ENCODE measurements around the gene METTL2B. TPM values are rescaled to one million over a fixed set of nuclear protein-coding genes. Genes with fewer than 3 reads are reported as not detected.
A peak's percentile ranks its signal among the peaks of the same experiment; 100 is the strongest.
"Not testable (repeated sequence)": the region's sequence is repeated elsewhere in the genome, so short reads cannot be mapped to it uniquely, and the experiment has no call there.

The METTL2B gene
- total and polyA plus RNA-seq, 2 donors (not counting 3 experiments of a cell fraction or from before 2014, with no cell fraction given): 15.9 to 30.0 TPM

- H3K9ac ChIP-seq (replicated peaks; ENCODE audit: extremely low read depth, insufficient read depth, low read length): peak overlapping the region; percentile 88
- dilution Hi-C loops (cut with MboI; ENCODE audit: extremely low pct_ligation_motif_present, low sequenced_read_pairs); H3K9me3 ChIP-seq (replicated peaks; ENCODE audit: control insufficient read depth, insufficient read depth, low read length); H3K9me1 ChIP-seq (replicated peaks; ENCODE audit: control insufficient read depth, extremely low read depth, insufficient read depth, low read length); POLR2A ChIA-PET; H3K36me3 ChIP-seq (ENCODE audit: control insufficient read depth in 2 of 2, extremely low read depth in 1 of 2, insufficient read depth in 2 of 2, low read length in 2 of 2); H3K27me3 ChIP-seq (ENCODE audit: control insufficient read depth in 2 of 2, insufficient read depth in 2 of 2, low read length in 2 of 2); H3K4me1 ChIP-seq (ENCODE audit: control insufficient read depth, extremely low read depth, insufficient read depth, low read length); H4K20me1 ChIP-seq (replicated peaks; ENCODE audit: control insufficient read depth, extremely low read depth, insufficient read depth, low read length); BruUV-seq (replicated peaks); H2AFZ ChIP-seq (ENCODE audit: low read depth, low read length); FAIRE-seq; CTCF ChIA-PET: not testable (repeated sequence)
- peak overlapping the region; percentile 94 for H3K4me2 ChIP-seq (ENCODE audit: insufficient read depth, low read length)
- peak overlapping the region; percentile 82 for H3K27ac ChIP-seq (ENCODE audit: insufficient read depth, low read depth, low read length)
- TF ChIP-seq POLR2A (IDR thresholded peaks at IDR 0.05; ENCODE audit: low read depth, low read length): peak; percentile 37
- peak; percentile 46 for DNase-seq (ENCODE audit: low read depth, low spot score)
- intact Hi-C loops (cut with micrococcal nuclease): loop anchor here (1.0 kb wide), 2 partner anchors 9 to 56 kb away; partner anchors contain the start of gene METTL2B
- H3K4me3 ChIP-seq (replicated peaks in 1 of 3; ENCODE audit: insufficient read depth in 1 of 3, low read depth in 1 of 3, low read length in 3 of 3): peak overlapping the region; percentile 73 to 95 (median 90)
- peaks cover 48% of the 10 kb centered on the region for H3K79me2 ChIP-seq (ENCODE audit: control insufficient read depth, insufficient read depth, low read length)
Measured at GRCh38 chr7:128531955-128532478, 55.5 kb downstream of the METTL2B start.

GRCh38 chr7:128532956-128533355 is 56.4 kb downstream of the METTL2B start:
- CTCF ChIA-PET; H3K9me3 ChIP-seq (replicated peaks; ENCODE audit: control insufficient read depth, insufficient read depth, low read length); dilution Hi-C loops (cut with MboI; ENCODE audit: extremely low pct_ligation_motif_present, low sequenced_read_pairs); POLR2A ChIA-PET; BruUV-seq (replicated peaks); H3K9me1 ChIP-seq (replicated peaks; ENCODE audit: control insufficient read depth, extremely low read depth, insufficient read depth, low read length); H2AFZ ChIP-seq (ENCODE audit: low read depth, low read length); H3K27me3 ChIP-seq (ENCODE audit: control insufficient read depth in 2 of 2, insufficient read depth in 2 of 2, low read length in 2 of 2); intact Hi-C loops (cut with micrococcal nuclease); H3K36me3 ChIP-seq (ENCODE audit: control insufficient read depth in 2 of 2, extremely low read depth in 1 of 2, insufficient read depth in 2 of 2, low read length in 2 of 2); H4K20me1 ChIP-seq (replicated peaks; ENCODE audit: control insufficient read depth, extremely low read depth, insufficient read depth, low read length); H3K4me1 ChIP-seq (ENCODE audit: control insufficient read depth, extremely low read depth, insufficient read depth, low read length): not testable (repeated sequence)
- FAIRE-seq: peak; percentile 33
- H3K27ac ChIP-seq (ENCODE audit: insufficient read depth, low read depth, low read length): peak overlapping the region; percentile 20
- DNase-seq (ENCODE audit: low read depth, low spot score): peak; percentile 16
- peak overlapping the region; percentile 94 for H3K4me2 ChIP-seq (ENCODE audit: insufficient read depth, low read length)
- TF ChIP-seq GATA2 (IDR thresholded peaks at IDR 0.05; ENCODE audit: insufficient read depth, insufficient read length, low read depth, low read length) (peak; percentile 22), FOS (IDR thresholded peaks at IDR 0.05; ENCODE audit: borderline replicate concordance, insufficient read depth, low read length) (peak; percentile 49)
- peak overlapping the region; percentile 7 to 90 (median 24) for H3K4me3 ChIP-seq (replicated peaks in 1 of 3; ENCODE audit: insufficient read depth in 1 of 3, low read depth in 1 of 3, low read length in 3 of 3)
- H3K9ac ChIP-seq (replicated peaks; ENCODE audit: extremely low read depth, insufficient read depth, low read length): peak overlapping the region; percentile 9
- peaks cover 51% of the 10 kb centered on the region for H3K79me2 ChIP-seq (ENCODE audit: control insufficient read depth, insufficient read depth, low read length)
